Lung (tissue), 12 donors: ENCODE data around the gene PRSS33. TPM values are rescaled to one million over a fixed set of nuclear protein-coding genes. Genes with fewer than 3 reads are reported as not detected.

ENCODE experiments used
- ATAC-seq: fragments of 200-7000 bp; cut with Tn5 transposase; one replicate; pipeline ENCODE4 v1.9.1; 2020; ENCODE audit warnings: moderate number of reproducible peaks; ENCODE audit not compliant: insufficient read depth, low FRiP score
- DNase-seq, 3 donors: peaks; one replicate each; pipeline ENCODE4 v3.0.0-alpha.2; 2013 to 2017
- H3K27ac ChIP-seq, 2 donors: one replicate each; pipeline ENCODE4 v1.5.1; 2013; ENCODE audit warnings: mild to moderate bottlenecking in 2 of 2, moderate library complexity in 2 of 2, control low read depth in 1 of 2, inconsistent platforms in 1 of 2, low read depth in 1 of 2, low read length in 1 of 2
- H3K27me3 ChIP-seq, 3 donors: one replicate each; pipeline ENCODE4 v1.5.1; 2013; ENCODE audit warnings: low read length in 2 of 3; ENCODE audit not compliant: control insufficient read depth in 3 of 3, insufficient read depth in 3 of 3
- H3K36me3 ChIP-seq, 4 donors: one replicate each; pipeline ENCODE4 v1.5.1; 2013; ENCODE audit warnings: low read length in 4 of 4, mild to moderate bottlenecking in 1 of 4, moderate library complexity in 1 of 4; ENCODE audit not compliant: control insufficient read depth in 4 of 4, insufficient read depth in 4 of 4
- H3K4me1 ChIP-seq, 5 donors: one replicate each; pipeline ENCODE4 v1.5.1; 2013; ENCODE audit warnings: low read length in 5 of 5, mild to moderate bottlenecking in 2 of 5, moderate library complexity in 1 of 5; ENCODE audit not compliant: control insufficient read depth in 5 of 5, insufficient read depth in 5 of 5
- H3K4me3 ChIP-seq: one replicate; pipeline ENCODE4 v1.5.1; 2013; ENCODE audit warnings: mild to moderate bottlenecking, control low read depth, moderate library complexity
- H3K9ac ChIP-seq, 2 donors: one replicate each; pipeline ENCODE4 v1.5.1; 2013; ENCODE audit warnings: low read length in 2 of 2, control low read depth in 1 of 2; ENCODE audit not compliant: insufficient read depth in 1 of 2
- H3K9me3 ChIP-seq, 4 donors: one replicate each; pipeline ENCODE4 v1.5.1; 2013; ENCODE audit warnings: low read length in 3 of 4, mild to moderate bottlenecking in 1 of 4, moderate library complexity in 1 of 4; ENCODE audit not compliant: control insufficient read depth in 4 of 4, insufficient read depth in 3 of 4
- CTCF ChIP-seq: IDR thresholded peaks from 2 replicates; pipeline ENCODE4 v1.5.1; 2012; ENCODE audit warnings: mild to moderate bottlenecking; ENCODE audit errors: control extremely low read depth, extremely low read depth
- WGBS, 2 donors: extraction: QIAGEN DNeasy Blood & Tissue Kit; methylation state at CpG; one replicate each; pipeline ENCODE4 v1.1.7; 2013; 5-methylcytosine and 5-hydroxymethylcytosine counted together
- polyA plus RNA-seq, 2 donors: library from polyadenylated mRNA; stranded (reverse); fragments of 200-250 nt; gene quantifications; one replicate each; pipeline ENCODE4 v1.2.1, GENCODE V29; 2013
- total RNA-seq, 2 donors: library from RNA; depleted of rRNA in 1 of 2; stranded (reverse); fragments of >200 nt in 1 of 2; gene quantifications; one replicate each; pipeline ENCODE4 v1.2.1, GENCODE V29; 2014 to 2021
- donor health status: control.
- donor health status: control.
- donor health status: Bipolar disorder and iron deficiency.
- donor health status: healthy.
- donor health status: DM: yes; HTN: yes; CAD: no.

Gene PRSS33
- total and polyA plus RNA-seq, 4 donors, result 0.08 to 0.12 TPM; not detected in 2

GRCh38 chr16:2825906-2826305 is 38.5 kb upstream of the PRSS33 start:
- Histone ChIP-seq H3K36me3 (no peaks in the 10 kb centered on the region), H3K9me3 (no peaks in the 10 kb centered on the region), H3K27ac (no peak overlapping the region), H3K4me1 (peaks cover 0 to 13% (median 0%) of the 10 kb centered on the region in 5 donors), H3K4me3 (no peak overlapping the region), H3K27me3 (peaks cover 0 to 1% (median 0%) of the 10 kb centered on the region in 3 donors), H3K9ac (no peak overlapping the region)
- ATAC-seq, result no peak
- WGBS, 2 donors, result 77 to 94% methylated on average over 11 of the region's 11 CpGs
- no peak for DNase-seq
- TF ChIP-seq CTCF, result no peak

GRCh38 chr16:2825049-2825742 is 37.8 kb upstream of the PRSS33 start:
- no peaks in the 10 kb centered on the region for H3K9me3 ChIP-seq
- DNase-seq (no peak), ATAC-seq (no peak)
- no peak overlapping the region for H3K4me3 ChIP-seq
- H3K36me3 ChIP-seq, result no peaks in the 10 kb centered on the region
- H3K9ac ChIP-seq, result no peak overlapping the region
- H3K27me3 ChIP-seq, result peaks cover 0 to 3% (median 0%) of the 10 kb centered on the region in 3 donors
- no peak overlapping the region for H3K27ac ChIP-seq
- no peak for TF ChIP-seq CTCF
- 77 to 82% methylated on average over 26 of the region's 26 CpGs for WGBS, 2 donors
- H3K4me1 ChIP-seq, result peaks cover 0 to 8% (median 0%) of the 10 kb centered on the region in 5 donors

- Histone ChIP-seq H3K36me3 (no peaks in the 10 kb centered on the region), H3K9ac (no peak overlapping the region), H3K4me1 (peaks cover 0 to 2% (median 0%) of the 10 kb centered on the region in 5 donors), H3K27ac (no peak overlapping the region), H3K27me3 (peaks cover 0 to 3% (median 0%) of the 10 kb centered on the region in 3 donors), H3K4me3 (no peak overlapping the region), H3K9me3 (no peaks in the 10 kb centered on the region)
- no peak for TF ChIP-seq CTCF
- 80 to 89% methylated on average over 10 of the region's 10 CpGs for WGBS, 2 donors
- ATAC-seq (no peak), DNase-seq (no peak)
These were observed 37.3 kb upstream of the PRSS33 start for GRCh38 chr16:2824626-2825025.
